Large intestine (tissue), 3 donors: ENCODE data around the gene KAZN. TPM values are rescaled to one million over a fixed set of nuclear protein-coding genes. Genes with fewer than 3 reads are reported as not detected.
A peak's percentile ranks its signal among the peaks of the same experiment; 100 is the strongest.

Experiments used
- DNase-seq, 2 donors: peaks; one replicate each; pipeline versions ENCODE4 v3.0.0 to v3.0.0-alpha.2; 2013
- H3K27ac ChIP-seq: one replicate; pipeline ENCODE4 v1.5.1; 2013; ENCODE audit warnings: low read length
- H3K27me3 ChIP-seq: 2 replicates; pipeline ENCODE4 v1.6.1; 2013; ENCODE audit warnings: low read length; ENCODE audit not compliant: control insufficient read depth, insufficient read depth
- H3K36me3 ChIP-seq: 2 replicates; pipeline ENCODE4 v1.6.1; 2013; ENCODE audit warnings: low read length; ENCODE audit not compliant: control insufficient read depth, insufficient read depth
- H3K4me1 ChIP-seq: one replicate; pipeline ENCODE4 v1.6.1; 2013; ENCODE audit warnings: low read length; ENCODE audit not compliant: control insufficient read depth, insufficient read depth
- H3K4me3 ChIP-seq: one replicate; pipeline ENCODE4 v1.5.1; 2013; ENCODE audit warnings: low read length
- H3K9me3 ChIP-seq: one replicate; pipeline ENCODE4 v1.6.1; 2013; ENCODE audit warnings: mild to moderate bottlenecking, low read depth, low read length, moderate library complexity; ENCODE audit not compliant: control insufficient read depth
- WGBS: methylation state at CpG from one replicate; pipeline ENCODE4 v1.1.5; 2013; ENCODE audit warnings: low lambda C conversion rate; ENCODE audit not compliant: insufficient coverage; 5-methylcytosine and 5-hydroxymethylcytosine counted together
- polyA plus RNA-seq: library from polyadenylated mRNA; unstranded; fragments of 120-200 nt; gene quantifications from one replicate; pipeline ENCODE4 v1.2.1, GENCODE V29; 2013

The KAZN gene
- polyA plus RNA-seq, 1 donor, result 30.4 TPM

DNA sequence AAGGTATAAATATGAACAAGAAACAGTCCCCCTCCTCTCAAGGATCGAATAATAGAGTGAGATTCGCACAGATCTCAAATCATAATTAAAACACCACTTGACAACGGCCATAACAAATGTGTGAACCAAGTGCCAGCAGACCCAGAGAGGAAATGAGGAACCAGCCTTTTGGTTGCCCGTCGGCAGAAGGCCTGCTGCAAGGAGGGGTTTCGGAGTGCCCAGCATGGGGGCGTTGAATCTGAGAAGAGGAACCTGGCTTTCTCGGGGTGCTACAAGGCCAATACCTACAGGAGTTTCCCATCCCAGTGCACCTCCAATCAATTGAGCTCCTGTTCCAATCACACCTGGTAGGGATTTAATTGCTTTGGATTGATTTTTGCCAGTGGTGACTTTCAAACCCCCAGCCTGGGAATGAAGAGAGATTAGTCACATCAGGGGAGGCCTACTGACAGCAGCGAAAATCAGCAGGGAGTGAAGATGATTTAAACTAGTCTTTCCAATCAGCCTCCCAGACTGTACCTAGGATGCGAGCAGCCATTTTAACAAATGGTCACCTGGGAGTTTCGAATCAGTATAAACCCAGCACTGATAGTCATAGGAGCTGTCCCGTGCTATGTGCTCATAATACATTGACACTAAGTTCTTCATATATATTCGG is 263.8 kb downstream of the KAZN start:
- no peaks in the 10 kb centered on the region for H3K9me3 ChIP-seq
- no peaks in the 10 kb centered on the region for H3K4me1 ChIP-seq
- DNase-seq, result no peak
- H3K27me3 ChIP-seq, result no peaks in the 10 kb centered on the region
- H3K4me3 ChIP-seq, result no peak overlapping the region
- WGBS, result no CpG with 5 or more reads among the region's 13 CpGs
- no peak overlapping the region for H3K27ac ChIP-seq
- no peaks in the 10 kb centered on the region for H3K36me3 ChIP-seq

DNA sequence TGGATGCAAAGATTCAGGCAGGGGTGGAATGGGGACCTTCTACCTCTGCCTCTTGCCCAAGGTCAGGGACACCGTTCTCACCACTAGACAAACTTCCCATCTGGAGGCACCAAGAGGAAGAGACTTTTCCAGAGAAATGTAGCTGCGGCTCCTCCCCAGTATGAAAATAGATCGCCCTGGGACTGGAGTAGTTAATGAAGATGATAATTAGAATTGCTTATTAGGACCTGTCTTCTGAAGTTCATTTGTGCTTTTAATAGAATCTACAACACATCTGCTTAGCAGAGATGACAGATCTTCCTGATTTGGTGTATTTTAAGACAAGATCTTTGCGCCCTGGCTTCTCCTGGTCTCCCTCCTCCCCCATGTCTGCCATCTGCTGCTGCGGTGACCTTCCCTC is 266.6 kb downstream of the KAZN start:
- Histone ChIP-seq H3K4me1 (peaks cover 5% of the 10 kb centered on the region), H3K4me3 (no peak overlapping the region), H3K36me3 (no peaks in the 10 kb centered on the region), H3K27ac (no peak overlapping the region), H3K27me3 (no peaks in the 10 kb centered on the region), H3K9me3 (no peaks in the 10 kb centered on the region)
- no peak for DNase-seq
- WGBS, result no CpG with 5 or more reads among the region's 5 CpGs

DNA sequence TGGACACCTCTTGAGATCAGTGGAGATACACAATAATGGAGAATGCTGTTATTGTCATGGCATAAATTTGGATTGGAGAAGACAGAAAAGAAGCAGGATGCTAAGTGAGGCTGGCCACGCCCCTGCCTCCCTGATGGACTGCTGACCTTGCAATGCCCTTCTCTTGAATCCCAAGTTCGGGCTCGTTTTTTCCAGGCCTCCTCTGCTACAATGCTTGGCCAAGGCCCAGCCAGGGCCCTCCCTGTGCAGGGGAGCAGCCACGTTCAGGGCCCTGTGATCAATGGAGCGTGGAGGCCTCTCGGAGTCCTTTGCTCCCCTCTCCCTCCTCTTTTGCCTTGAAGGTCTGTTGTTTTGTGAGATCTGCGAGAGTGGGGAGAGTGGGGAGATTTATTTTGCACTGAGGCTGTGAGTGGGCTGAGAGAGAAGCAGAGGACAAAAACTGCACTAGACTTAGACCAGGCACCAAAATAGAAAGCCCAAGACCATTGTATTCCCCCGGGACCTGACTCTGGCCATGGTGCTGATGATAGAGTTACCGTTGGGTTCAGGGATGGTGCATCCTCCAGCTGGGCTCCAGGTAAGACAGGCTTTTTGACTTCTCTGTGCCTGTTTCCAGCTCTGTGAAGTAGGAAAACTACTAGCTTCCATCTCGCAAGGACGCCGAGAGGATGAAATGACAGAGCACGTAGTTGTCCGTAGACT is 268.6 kb downstream of the KAZN start:
- Histone ChIP-seq H3K27me3 (no peaks in the 10 kb centered on the region), H3K36me3 (no peaks in the 10 kb centered on the region), H3K27ac (no peak overlapping the region), H3K9me3 (no peaks in the 10 kb centered on the region), H3K4me3 (no peak overlapping the region), H3K4me1 (peaks cover 5% of the 10 kb centered on the region)
- no CpG with 5 or more reads among the region's 14 CpGs for WGBS
- no peak for DNase-seq

DNA sequence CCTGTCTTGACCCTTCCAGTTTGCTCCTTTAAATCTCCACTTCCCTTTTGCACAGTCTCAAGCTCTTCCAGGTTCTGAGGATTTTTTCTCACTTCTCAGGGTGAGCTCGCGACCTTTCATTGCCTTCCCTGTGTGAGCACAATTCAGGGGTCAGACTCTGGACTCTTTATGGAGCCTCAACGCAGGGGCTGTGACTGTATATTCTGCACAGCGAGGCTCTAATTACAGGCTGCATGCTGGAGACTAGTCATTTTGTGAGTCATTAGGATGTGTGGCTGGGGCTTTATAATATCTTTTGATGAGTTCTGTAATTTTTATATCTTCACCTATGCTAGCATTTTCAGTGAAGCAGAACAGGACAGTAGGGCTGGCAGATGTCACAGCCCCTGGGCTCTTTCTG is 270.7 kb downstream of the KAZN start:
- Histone ChIP-seq H3K36me3 (no peaks in the 10 kb centered on the region), H3K27ac (no peak overlapping the region), H3K4me1 (peaks cover 5% of the 10 kb centered on the region), H3K9me3 (no peaks in the 10 kb centered on the region), H3K4me3 (no peak overlapping the region), H3K27me3 (no peaks in the 10 kb centered on the region)
- DNase-seq, result peak; percentile 65 to 79
- WGBS, result no CpG with 5 or more reads among the region's 4 CpGs

DNA sequence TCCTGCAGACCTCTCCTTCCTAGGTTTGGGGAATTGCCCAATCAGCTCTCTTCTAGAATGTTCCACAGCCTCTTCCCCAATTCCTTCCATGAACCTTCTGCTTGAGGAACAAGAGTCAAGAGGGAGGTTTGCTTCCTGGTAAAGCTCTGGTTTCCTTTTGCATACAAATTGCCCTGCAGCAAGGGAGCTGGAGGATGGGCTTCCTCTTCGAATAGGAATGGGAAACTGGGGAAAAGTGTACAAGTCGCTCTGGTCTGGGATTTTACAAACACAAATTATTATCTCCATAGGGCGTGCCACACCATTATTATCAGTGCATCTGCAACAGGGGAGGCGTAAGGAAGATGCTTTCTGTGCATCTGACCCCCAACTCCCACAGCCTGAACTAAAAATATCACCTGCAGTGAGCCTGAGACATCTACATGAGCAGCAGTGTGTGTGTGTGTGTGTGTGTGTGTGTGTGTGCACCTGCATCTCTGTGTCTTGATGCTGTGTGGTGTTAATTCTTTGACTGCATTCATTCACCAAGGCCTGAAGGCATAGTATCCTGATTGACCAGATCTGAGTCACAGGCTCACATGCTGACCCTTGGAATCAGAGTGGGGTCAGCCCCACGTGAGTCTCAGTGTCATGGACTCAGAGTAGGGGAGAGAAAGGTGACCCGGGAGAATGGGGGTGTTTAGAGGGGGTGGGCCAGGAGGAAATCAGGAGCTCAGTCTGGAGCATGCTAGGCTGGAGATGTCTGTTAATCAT is 272.9 kb downstream of the KAZN start:
- WGBS, result no CpG with 5 or more reads among the region's 6 CpGs
- no peak for DNase-seq
- Histone ChIP-seq H3K4me1 (peaks cover 8% of the 10 kb centered on the region), H3K27me3 (no peaks in the 10 kb centered on the region), H3K4me3 (no peak overlapping the region), H3K36me3 (no peaks in the 10 kb centered on the region), H3K27ac (no peak overlapping the region), H3K9me3 (no peaks in the 10 kb centered on the region)

DNA sequence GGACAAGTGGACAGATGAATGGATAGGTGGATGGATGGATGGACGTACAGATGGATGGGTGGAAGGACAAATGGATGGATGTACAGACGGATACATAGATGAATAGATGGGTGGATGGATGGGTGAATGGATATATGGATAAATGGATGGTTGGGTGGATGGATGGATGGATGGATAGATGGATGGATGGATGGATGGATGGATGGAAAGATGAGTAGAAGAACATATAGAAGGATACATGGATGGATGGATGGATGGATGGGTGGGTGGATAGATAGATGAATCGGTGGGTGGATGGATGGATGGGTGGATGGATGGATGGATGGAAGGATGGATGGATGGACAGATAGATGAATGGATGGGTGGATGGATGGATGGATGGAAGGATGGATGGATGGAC is 274.3 kb downstream of the KAZN start:
- Histone ChIP-seq H3K4me3 (no peak overlapping the region), H3K36me3 (no peaks in the 10 kb centered on the region), H3K9me3 (no peaks in the 10 kb centered on the region), H3K27ac (no peak overlapping the region), H3K4me1 (peaks cover 8% of the 10 kb centered on the region), H3K27me3 (no peaks in the 10 kb centered on the region)
- no peak for DNase-seq
- 100% methylated on average over 3 of the region's 3 CpGs for WGBS

DNA sequence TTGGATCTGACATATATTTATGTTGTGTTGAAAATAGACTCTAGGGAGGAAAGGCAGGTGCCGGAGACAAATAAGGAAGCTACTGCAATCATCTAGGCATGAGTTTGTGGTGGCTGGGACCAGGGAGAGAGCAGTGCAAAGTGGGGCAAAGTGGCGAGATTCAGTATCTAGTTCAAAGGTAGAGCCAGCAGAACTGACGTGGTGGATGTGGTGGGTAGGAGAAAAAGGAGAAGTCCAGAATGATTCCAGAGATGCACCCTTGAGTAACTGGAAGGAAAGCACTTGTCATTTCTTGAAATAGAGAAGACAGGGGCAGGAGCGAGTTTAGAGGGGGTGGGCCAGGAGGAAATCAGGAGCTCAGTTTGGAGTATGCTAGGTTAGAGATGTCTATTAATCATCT is 275.2 kb downstream of the KAZN start:
- Histone ChIP-seq H3K27me3 (no peaks in the 10 kb centered on the region), H3K9me3 (no peaks in the 10 kb centered on the region), H3K27ac (no peak overlapping the region), H3K4me1 (peaks cover 8% of the 10 kb centered on the region), H3K36me3 (no peaks in the 10 kb centered on the region), H3K4me3 (no peak overlapping the region)
- WGBS, result 100% methylated on average over 1 of the region's 4 CpGs
- no peak for DNase-seq

DNA sequence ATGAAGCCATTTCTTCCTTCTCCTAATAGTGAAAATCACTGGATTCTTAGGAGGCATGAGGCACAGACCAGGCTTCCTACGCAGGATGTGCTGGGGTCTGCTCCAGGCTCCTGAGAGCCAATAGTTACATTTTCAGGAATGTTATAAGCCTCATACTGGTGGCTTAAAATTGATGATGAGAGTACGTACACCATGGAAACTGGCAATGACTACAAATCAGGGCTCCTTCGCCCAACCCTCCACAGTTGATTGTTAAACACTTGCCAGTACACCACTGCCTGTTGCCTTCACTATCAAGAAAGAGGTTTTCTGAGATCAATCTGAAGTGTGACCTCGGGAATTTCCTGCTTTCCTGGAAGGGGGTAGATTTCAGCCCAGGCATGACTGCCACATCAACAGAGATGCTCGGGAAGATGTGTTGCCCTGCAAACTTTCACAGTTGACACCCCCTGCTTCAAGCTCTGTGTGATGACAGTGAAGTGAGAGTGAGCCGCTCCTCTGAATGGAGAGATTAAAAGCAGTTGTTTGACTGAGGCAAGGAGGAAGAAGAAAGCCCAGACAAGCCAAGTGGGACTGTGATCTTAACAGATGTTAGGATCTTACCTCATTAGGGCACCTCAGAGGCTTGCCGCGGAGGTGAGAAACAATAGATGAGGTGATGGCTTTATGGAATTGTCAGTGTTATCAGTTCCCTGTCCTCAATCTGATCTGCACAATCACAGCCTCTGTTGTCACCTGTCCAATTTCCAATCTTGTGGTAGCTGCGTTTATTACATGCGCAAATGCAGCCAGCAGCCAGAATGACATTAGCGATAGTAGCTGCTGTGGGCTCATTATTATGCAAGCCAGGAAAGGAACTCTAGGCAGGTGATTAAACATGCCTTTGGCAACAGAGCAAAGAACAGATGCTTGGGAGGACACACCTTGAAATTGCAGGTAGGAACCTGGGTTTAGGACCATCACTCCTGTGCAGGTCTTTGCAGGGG is 277.3 kb downstream of the KAZN start:
- no CpG with 5 or more reads among the region's 11 CpGs for WGBS
- H3K9me3 ChIP-seq, result no peaks in the 10 kb centered on the region
- DNase-seq, result peak; percentile 50 to 79
- H3K4me1 ChIP-seq, result peaks cover 4% of the 10 kb centered on the region
- H3K27ac ChIP-seq, result no peak overlapping the region
- no peaks in the 10 kb centered on the region for H3K27me3 ChIP-seq
- no peak overlapping the region for H3K4me3 ChIP-seq
- no peaks in the 10 kb centered on the region for H3K36me3 ChIP-seq

GRCh38 chr1:14876747-14877146 is 278.3 kb downstream of the KAZN start:
- WGBS, result no CpG with 5 or more reads among the region's 1 CpG
- H3K36me3 ChIP-seq, result no peaks in the 10 kb centered on the region
- no peak for DNase-seq

DNA sequence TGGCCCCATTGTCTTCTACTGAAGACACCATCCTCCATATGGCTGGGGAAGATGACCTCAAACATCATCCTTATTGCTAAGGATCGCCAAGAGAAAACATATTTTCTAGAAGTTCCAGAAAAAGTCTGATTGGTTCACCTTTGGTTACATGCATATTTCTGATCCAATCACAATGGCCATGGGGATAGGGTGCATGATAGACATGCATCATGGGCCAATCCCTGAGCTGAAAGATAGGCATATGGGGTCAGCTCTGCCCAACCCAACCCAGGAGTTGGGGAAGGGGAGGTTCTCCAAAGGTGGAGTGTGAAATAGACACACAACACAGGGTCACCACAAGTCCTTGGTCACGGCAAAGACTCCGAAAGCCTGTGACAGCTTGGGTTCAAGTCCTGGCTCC is 278.7 kb downstream of the KAZN start:
- H3K4me1 ChIP-seq, result peaks cover 4% of the 10 kb centered on the region
- H3K27me3 ChIP-seq, result no peaks in the 10 kb centered on the region
- H3K27ac ChIP-seq, result no peak overlapping the region
- H3K36me3 ChIP-seq, result no peaks in the 10 kb centered on the region
- WGBS, result no CpG with 5 or more reads among the region's 3 CpGs
- no peak for DNase-seq
- H3K4me3 ChIP-seq, result no peak overlapping the region
- H3K9me3 ChIP-seq, result no peaks in the 10 kb centered on the region

More at GRCh38 chr1:14876747-14877146, 278.3 kb downstream of the KAZN start:
- no peak overlapping the region for H3K4me3 ChIP-seq
- H3K9me3 ChIP-seq, result no peaks in the 10 kb centered on the region
- peaks cover 4% of the 10 kb centered on the region for H3K4me1 ChIP-seq
- no peak overlapping the region for H3K27ac ChIP-seq
- H3K27me3 ChIP-seq, result no peaks in the 10 kb centered on the region
